Motor neuron (in vitro differentiated cells): ENCODE measurements around the gene EFHD1. TPM values are rescaled to one million over a fixed set of nuclear protein-coding genes. Genes with fewer than 3 reads are reported as not detected.

ENCODE experiments used
- ATAC-seq, 8 experiments: fragments of 200-7000 bp; cut with Tn5 transposase; replicated peaks in 6 of 8; 2 replicates each; pipeline ENCODE4 v1.8.0; 2021; ENCODE audit warnings: mild to moderate bottlenecking in 8 of 8, moderate library complexity in 8 of 8
- H3K27ac ChIP-seq, 2 donors: fragments of 250-450 bp; sonication (Bioruptor Pico); 2 replicates each; pipeline ENCODE4 v1.9.0; 2021; ENCODE audit warnings: antibody characterized with exemption in 2 of 2, mild to moderate bottlenecking in 2 of 2, moderate library complexity in 1 of 2
- H3K4me1 ChIP-seq, 2 donors: fragments of 250-450 bp; sonication (Bioruptor Pico); replicated peaks in 1 of 2; 2 replicates each; pipeline ENCODE4 v1.6.1; 2021; ENCODE audit warnings: antibody characterized with exemption in 2 of 2, mild to moderate bottlenecking in 2 of 2, moderate library complexity in 1 of 2
- H3K4me3 ChIP-seq, 5 donors: fragments of 250-450 bp; sonication (Bioruptor Pico); 2 replicates each; pipeline ENCODE4 v1.9.0; 2021; ENCODE audit warnings: antibody characterized with exemption in 5 of 5, mild to moderate bottlenecking in 5 of 5, moderate library complexity in 4 of 5
- WGBS, 10 experiments: fragments of 450-650 bp; shearing (Covaris generic); methylation state at CpG; one replicate each; pipeline ENCODE4 v1.0.0; 2022; 5-methylcytosine and 5-hydroxymethylcytosine counted together
- in situ Hi-C, 9 experiments: fragments of 400-800 bp; cut with MboI; loops; one replicate each; pipeline ENCODE4 v1.15.0; 2021; ENCODE audit warnings: low sequenced_read_pairs in 9 of 9, low pct_unique_long_range_greater_than_20kb in 2 of 9; ENCODE audit not compliant: unreplicated experiment in 9 of 9
- total RNA-seq, 8 experiments: library from RNA; unstranded; fragments of 300-600 nt; gene quantifications; 2 replicates each; pipeline versions ENCODE4 v1.2.3 to v1.2.4, GENCODE V29; 2022

The EFHD1 gene
- total RNA-seq, 8 experiments from 2014 or later = 0.92 to 22.1 (median 3.4) TPM

DNA sequence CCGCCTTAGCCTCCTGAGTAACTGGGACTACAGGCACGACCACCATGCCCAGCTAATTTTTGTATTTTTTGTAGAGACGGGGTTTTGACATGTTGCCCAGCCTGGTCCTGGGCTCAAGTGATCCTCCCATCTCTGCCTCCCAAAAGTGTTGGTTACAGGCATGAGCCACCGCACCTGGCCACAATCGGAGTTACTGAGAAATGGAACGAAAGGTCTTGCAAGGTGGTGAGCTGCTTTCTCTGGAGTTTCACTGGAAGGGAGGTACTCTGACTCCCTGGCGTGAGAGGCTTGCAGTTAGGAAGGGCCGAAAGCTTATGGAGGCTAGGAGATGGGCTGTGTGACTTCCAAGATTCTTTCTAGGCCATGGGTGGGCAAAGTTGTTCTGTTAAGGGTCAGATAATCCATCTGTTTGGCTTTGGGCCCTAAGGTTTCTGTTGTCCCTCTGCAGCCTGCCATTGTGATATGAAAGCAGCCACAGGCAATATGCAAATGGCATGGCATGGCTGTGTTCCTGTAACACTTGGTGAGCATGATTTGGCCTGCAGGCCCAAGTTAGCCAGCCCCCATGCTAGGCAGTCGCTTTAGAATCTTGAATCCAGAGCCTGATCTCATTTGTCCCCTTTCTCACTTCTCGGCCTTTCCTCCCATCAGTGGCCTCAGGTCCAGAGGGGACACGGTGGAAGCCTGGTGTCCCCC is 7.9 kb downstream of the EFHD1 start:
- ATAC-seq = peak in 1 of 8 experiments; percentile 69
- WGBS, 10 experiments = 65 to 100% (median 92%) methylated on average over 1 to 8 of the region's 11 CpGs; no CpG with 5 or more reads in 3 of the 10 experiments
- Histone ChIP-seq H3K4me3 (no peak overlapping the region), H3K4me1 (no peaks in the 10 kb centered on the region), H3K27ac (no peak overlapping the region)
- in situ Hi-C loops = no loop called here

DNA sequence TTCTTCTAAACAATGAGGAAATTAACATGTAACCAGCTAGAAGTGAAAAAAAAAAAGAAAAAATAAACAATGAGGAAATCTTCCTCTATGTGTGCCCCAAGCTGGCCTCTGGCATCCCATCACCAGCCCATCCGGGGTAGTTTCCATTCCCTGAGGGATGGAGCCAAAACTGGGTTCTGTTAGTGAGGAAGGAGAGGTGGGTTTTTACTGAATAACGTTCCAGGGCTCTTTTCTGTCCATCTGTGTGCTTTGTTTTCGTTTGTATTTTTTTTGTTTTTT is 9.7 kb downstream of the EFHD1 start:
- in situ Hi-C loops = no loop called here
- H3K27ac ChIP-seq = no peak overlapping the region
- WGBS, 10 experiments = 0 to 100% (median 48%) methylated on average over 1 to 3 of the region's 3 CpGs; no CpG with 5 or more reads in 4 of the 10 experiments
- ATAC-seq = no peak
- no peaks in the 10 kb centered on the region for H3K4me1 ChIP-seq
- no peak overlapping the region for H3K4me3 ChIP-seq

DNA sequence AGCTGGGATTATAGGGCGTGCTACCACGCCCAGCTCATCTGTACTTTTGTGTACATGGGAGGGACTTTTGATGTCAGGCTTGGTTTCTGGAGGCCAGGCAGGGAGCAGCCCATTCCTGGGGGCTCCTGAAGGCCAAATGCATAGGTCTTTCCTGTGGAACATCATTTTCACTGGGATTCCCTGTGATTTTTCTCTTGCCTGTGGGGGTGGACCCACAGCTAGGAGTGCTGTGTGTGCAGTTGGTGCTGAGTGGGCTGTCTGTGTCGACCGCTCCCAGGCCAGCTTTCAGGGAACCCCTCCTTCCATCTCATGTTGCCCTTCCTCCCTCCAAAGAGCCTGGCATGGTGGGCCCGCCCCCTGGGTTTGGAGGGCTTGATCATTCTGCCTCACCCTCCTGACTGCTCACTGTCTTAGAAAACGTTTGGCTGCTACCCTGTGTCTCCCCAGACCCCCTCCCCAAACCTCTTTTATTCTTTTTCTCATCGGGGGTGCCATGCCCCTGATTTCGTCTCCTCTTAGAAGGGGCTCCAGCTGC is 10.5 kb downstream of the EFHD1 start:
- ATAC-seq = no peak
- WGBS, 10 experiments = 0 to 100% (median 40%) methylated on average over 2 to 6 of the region's 8 CpGs; no CpG with 5 or more reads in 5 of the 10 experiments
- in situ Hi-C loops = no loop called here
- no peak overlapping the region for H3K27ac ChIP-seq
- no peak overlapping the region for H3K4me3 ChIP-seq
- no peaks in the 10 kb centered on the region for H3K4me1 ChIP-seq

DNA sequence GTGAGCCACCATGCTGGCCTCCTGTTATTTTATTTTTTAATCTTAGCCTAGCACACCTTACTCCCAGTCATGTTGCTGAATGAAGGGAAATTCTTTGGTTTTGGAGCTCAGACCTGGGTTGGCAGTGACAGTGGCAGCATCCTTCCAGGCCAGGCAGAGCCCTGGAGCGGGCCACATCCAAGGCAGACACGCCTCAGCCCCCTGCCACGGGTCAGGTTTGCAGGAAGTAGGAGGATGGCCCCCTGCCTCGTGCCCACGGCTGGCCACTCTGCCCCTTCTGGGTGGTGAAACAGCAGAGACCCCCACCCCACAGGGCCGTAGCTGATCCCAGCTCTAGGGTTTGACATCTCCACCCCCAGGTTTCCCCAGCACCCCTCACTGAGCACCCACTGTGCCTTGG is 11.7 kb downstream of the EFHD1 start:
- in situ Hi-C loops = no loop called here
- 87% methylated on average over 3 of the region's 6 CpGs; no CpG with 5 or more reads in 9 of the 10 experiments for WGBS, 10 experiments
- ATAC-seq = no peak
- Histone ChIP-seq H3K4me3 (no peak overlapping the region), H3K27ac (no peak overlapping the region), H3K4me1 (no peaks in the 10 kb centered on the region)

DNA sequence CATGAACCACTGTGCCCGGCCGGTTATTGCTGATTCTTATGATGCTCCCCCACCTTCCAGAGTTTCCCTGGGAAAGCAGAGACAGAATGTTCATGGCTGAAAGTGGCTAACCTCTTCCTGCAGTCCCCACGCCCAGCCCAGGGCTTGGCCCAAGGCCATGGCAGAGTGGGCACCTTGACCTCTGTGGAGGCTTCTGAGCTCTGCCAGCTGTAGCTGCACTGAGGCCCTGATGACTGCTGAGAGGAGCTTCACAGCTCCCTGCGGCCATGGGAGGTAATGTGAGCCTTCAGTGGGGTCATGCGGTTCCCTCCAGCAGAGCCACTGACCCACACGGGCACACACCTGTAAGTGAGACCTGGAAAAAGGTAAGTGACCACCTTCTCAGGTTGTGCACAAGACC is 13.3 kb downstream of the EFHD1 start:
- WGBS, 10 experiments = 91 to 100% (median 95%) methylated on average over 1 to 4 of the region's 6 CpGs; no CpG with 5 or more reads in 7 of the 10 experiments
- Histone ChIP-seq H3K4me1 (peaks cover 0 to 3% of the 10 kb centered on the region in 2 donors), H3K4me3 (no peak overlapping the region), H3K27ac (no peak overlapping the region)
- ATAC-seq = no peak
- in situ Hi-C loops = no loop called here

DNA sequence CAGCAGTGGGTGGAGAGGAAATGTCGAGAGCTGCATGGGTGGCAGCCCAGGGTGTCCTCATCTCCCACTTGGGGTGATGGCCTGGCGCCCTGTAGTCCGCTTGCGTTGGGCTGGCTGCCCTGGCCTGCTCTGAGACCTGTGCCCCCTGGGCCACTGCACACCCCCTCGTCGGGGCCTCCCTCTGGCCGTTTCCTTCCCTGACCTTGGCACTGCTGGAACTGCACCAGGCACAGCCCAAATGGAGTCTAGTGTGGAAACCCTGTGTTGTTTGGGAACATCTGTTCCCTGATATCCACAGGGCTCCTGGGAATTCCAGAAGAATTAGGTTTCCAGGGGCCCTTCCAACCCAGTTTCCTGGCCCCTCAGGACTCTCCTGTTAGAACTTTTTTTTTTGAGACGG is 13.9 kb downstream of the EFHD1 start:
- 79 to 100% (median 97%) methylated on average over 3 to 7 of the region's 8 CpGs; no CpG with 5 or more reads in 6 of the 10 experiments for WGBS, 10 experiments
- Histone ChIP-seq H3K4me3 (no peak overlapping the region), H3K27ac (no peak overlapping the region), H3K4me1 (peaks cover 2 to 8% of the 10 kb centered on the region in 2 donors)
- in situ Hi-C loops = no loop called here
- ATAC-seq = no peak

DNA sequence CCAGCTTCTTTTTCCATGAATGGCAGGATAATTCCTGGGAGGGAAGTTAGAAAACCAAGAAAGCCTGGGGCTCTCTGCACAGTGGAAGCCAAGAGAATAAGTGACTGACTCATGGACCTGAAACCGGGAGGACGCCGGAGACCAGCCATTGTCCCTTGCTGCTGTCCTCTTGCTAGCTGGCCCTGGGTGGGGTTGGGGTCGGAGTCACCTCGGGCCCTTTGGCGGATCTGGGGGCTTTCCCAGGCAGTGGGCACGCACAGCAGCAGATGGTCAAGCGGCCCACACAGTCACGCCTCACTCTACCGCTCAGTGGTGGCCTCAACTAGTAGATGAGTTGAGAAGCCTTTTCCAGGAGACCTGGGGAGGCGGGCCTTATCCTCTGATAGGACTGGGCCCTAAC is 15.6 kb downstream of the EFHD1 start:
- Histone ChIP-seq H3K4me1 (peaks cover 8 to 19% of the 10 kb centered on the region in 2 donors), H3K27ac (no peak overlapping the region), H3K4me3 (no peak overlapping the region)
- 27 to 96% (median 90%) methylated on average over 2 to 8 of the region's 11 CpGs; no CpG with 5 or more reads in 5 of the 10 experiments for WGBS, 10 experiments
- ATAC-seq = no peak
- in situ Hi-C loops = no loop called here

DNA sequence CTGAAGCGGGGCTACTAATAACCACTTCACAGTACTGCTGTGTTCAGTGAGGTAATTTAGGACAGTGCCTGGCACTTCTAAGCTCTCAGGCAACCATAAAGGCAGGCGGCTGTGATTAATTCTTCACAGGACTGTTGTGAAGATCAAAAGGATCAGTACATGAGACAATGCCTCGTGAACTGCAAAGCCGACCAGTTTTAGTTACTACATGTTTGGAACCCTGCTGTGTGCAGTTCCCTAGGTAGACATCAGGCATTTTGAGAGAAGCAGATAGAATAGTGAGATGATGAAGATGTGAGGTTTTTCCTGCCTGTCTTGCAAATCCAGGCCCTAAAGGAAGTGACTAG is 19.1 kb downstream of the EFHD1 start:
- Histone ChIP-seq H3K4me3 (no peak overlapping the region), H3K27ac (no peak overlapping the region), H3K4me1 (peaks cover 8 to 19% of the 10 kb centered on the region in 2 donors)
- WGBS, 10 experiments = 0 to 50% (median 27%) methylated on average over 1 to 4 of the region's 4 CpGs; no CpG with 5 or more reads in 3 of the 10 experiments
- in situ Hi-C loops = no loop called here
- ATAC-seq = peak in 5 of 8 experiments; percentile 73 to 94 (median 88)

DNA sequence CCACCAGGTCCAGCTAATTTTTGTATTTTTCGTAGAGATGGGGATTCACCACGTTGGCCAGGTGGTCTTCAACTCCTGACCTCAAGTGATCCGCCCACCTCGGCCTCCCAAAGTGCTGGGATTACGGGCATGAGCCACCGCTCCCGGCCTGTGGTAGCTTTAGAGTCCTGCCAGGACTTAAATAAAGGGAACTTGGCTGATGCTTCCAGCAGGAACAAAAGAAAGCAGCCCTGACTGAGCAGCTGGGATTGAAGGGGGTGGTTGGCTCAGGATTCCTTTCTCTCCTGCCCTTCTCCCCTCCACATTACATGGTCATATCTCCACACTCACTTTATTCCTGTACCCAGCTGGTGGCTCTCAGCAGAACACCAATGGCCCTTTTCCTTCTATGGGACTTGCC is 20.0 kb downstream of the EFHD1 start:
- 58 to 80% (median 72%) methylated on average over 1 to 5 of the region's 7 CpGs; no CpG with 5 or more reads in 7 of the 10 experiments for WGBS, 10 experiments
- ATAC-seq = peak in 3 of 8 experiments; percentile 32 to 39 (median 34)
- in situ Hi-C loops = no loop called here
- no peak overlapping the region for H3K27ac ChIP-seq
- no peak overlapping the region for H3K4me3 ChIP-seq
- H3K4me1 ChIP-seq = peaks cover 8 to 19% of the 10 kb centered on the region in 2 donors

DNA sequence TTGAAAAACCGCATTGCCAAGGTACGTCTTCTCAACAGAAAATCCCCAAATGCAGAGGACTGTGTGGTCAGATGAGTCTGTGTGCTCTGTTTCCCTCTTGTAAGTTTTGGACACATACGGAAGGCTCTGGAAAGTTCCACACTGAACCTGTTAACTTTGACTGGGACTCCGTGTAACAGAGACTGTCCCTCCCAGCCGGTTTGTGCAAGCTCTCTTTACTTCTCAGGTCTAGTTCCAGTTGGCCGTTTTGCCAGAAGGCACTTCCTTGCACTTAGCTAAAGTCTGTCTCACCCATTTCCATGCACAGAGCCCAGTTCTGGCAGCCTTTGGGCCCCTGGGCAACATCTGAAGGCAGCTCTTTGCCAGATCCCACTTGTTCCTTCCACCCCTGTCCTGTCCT is 22.0 kb downstream of the EFHD1 start:
- no peak overlapping the region for H3K4me3 ChIP-seq
- ATAC-seq = no peak
- no peak overlapping the region for H3K27ac ChIP-seq
- in situ Hi-C loops = no loop called here
- peaks cover 8 to 19% of the 10 kb centered on the region in 2 donors for H3K4me1 ChIP-seq
- WGBS, 10 experiments = 20 to 100% (median 90%) methylated on average over 1 to 5 of the region's 6 CpGs; no CpG with 5 or more reads in 3 of the 10 experiments

DNA sequence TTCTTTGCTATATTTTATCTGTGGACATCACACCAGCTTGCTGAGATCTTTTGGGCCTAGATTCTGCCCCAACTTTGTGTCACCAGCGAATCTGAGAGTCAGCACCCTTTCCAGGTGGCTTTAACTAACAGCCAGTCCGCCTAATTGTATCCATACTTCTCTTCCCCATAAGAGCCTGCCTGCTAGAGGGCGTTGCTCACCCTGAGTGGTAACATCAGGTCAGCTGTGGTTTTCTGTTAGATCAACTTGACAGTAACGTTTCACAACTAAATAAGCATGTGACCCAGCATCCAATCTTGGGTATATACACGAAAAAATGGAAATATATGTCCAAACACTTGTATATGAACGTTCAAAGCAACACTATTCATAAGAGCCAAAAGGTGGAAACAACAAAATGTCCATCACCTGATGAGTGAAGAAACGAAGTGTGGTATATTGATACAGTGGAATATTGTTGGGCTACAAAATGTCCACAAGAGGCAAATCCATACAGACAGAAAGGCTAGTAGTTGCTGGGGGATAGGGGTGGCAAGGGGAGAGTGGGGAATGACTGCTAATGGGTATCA is 24.9 kb downstream of the EFHD1 start:
- Histone ChIP-seq H3K27ac (no peak overlapping the region), H3K4me1 (peaks cover 0 to 4% of the 10 kb centered on the region in 2 donors), H3K4me3 (no peak overlapping the region)
- 20 to 100% (median 48%) methylated on average over 1 to 6 of the region's 7 CpGs; no CpG with 5 or more reads in 1 of the 10 experiments for WGBS, 10 experiments
- in situ Hi-C loops = no loop called here
- ATAC-seq = peak in 3 of 8 experiments; percentile 53 to 61 (median 58)

DNA sequence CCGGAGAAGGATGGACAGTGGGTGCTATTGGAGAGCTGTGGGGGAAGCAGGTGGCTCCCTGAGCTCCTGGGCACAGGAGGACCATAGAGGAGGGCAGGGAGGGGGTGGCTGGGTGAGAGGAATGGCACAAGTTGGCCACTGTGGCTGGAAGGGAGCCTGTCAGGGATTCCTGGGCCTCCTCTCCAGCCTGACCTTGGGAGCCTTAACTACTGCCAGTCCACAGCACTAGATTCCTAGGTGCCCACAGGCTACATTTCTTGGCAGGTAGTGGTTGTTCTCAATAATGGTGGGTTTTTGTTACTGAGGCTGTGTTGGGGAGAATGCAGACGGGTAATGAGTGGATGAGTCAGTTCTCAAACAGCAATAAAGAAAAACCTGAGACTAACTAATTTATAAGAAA is 26.0 kb downstream of the EFHD1 start:
- in situ Hi-C loops = no loop called here
- Histone ChIP-seq H3K27ac (no peak overlapping the region), H3K4me3 (no peak overlapping the region), H3K4me1 (no peaks in the 10 kb centered on the region)
- peak in 1 of 8 experiments; percentile 50 for ATAC-seq
- WGBS, 10 experiments = 20 to 100% (median 67%) methylated on average over 1 to 2 of the region's 2 CpGs; no CpG with 5 or more reads in 5 of the 10 experiments

DNA sequence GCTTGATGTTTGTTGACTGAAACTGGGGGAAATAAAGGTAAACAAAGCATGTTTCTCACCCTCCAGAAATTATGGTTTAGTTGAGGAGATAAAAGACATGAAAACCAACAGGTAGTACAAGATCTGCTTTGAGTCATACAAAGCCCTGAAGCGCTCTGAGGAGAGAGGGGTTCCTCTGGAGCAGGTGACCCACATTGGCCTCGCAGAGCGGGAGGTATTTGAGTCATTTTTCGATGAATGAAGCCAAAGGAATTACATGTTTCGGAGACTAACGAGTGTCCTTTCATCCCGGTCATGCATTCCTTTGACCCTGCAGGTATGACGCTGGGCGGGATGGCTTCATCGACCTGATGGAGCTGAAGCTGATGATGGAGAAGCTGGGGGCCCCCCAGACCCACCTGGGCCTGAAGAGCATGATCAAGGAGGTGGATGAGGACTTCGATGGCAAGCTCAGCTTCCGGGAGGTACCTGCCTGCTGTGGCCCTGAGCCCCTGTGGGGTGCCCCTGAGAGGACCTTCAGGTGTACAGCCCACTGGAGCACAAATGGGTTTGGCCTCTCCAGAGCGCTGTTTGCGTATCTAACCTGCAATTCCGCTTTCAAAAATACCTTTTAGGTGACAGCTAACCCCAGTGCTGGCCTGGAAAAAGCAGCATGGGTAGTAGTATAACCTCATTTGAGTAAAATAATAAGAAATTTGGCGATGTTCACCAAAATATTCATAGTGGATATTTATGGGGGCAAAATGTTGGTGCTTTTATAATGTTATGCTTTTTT is 29.3 kb downstream of the EFHD1 start:
- no peak for ATAC-seq
- Histone ChIP-seq H3K27ac (no peak overlapping the region), H3K4me1 (peaks cover 3 to 8% of the 10 kb centered on the region in 2 donors), H3K4me3 (no peak overlapping the region)
- WGBS, 10 experiments = 64 to 98% (median 86%) methylated on average over 2 to 11 of the region's 16 CpGs; no CpG with 5 or more reads in 1 of the 10 experiments
- in situ Hi-C loops = no loop called here
